ENCODE results near the gene CRELD2. TPM values are rescaled to one million over a fixed set of nuclear protein-coding genes. Genes with fewer than 3 reads are reported as not detected.
A peak's percentile ranks its signal among the peaks of the same experiment; 100 is the strongest.

Gene CRELD2
- total and polyA plus RNA-seq, 8 donors = 28.5 to 79.7 (median 34.1) TPM

DNA sequence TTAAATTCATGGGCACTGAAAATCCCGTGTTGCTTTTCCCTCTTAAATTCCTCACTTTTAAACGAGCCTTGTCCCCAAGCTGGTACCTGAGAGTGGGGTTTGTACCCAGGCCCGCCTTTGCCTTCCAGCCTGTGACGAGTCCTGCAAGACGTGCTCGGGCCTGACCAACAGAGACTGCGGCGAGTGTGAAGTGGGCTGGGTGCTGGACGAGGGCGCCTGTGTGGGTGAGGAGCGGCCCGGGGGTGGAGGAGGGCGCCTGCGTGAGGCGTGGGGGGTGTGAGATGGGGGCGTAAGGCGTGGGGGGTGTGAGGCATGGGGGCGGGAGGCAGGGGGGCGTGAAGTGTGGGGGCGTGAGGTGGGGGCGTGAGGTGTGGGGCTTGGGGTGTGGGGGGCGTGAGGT, 4.0 kb downstream of the CRELD2 start:
- peaks cover 8 to 33% of the 10 kb centered on the region in 2 donors for H3K4me1 ChIP-seq
- H3K9me3 ChIP-seq = no peaks in the 10 kb centered on the region
- H3K27ac ChIP-seq = no peak overlapping the region
- no peak for DNase-seq
- H3K4me3 ChIP-seq = no peak overlapping the region
- H3K27me3 ChIP-seq = no peaks in the 10 kb centered on the region
- H3K36me3 ChIP-seq = peaks cover 0 to 58% of the 10 kb centered on the region in 2 donors
- intact Hi-C loops (cut with DNase I) = loop anchor here in 1 of 2 donors (10.0 kb wide), 2 partner anchors 62 to 128 kb away; no protein-coding TSS in a partner anchor
- no peak for ATAC-seq
- TF ChIP-seq, protein P1, sequence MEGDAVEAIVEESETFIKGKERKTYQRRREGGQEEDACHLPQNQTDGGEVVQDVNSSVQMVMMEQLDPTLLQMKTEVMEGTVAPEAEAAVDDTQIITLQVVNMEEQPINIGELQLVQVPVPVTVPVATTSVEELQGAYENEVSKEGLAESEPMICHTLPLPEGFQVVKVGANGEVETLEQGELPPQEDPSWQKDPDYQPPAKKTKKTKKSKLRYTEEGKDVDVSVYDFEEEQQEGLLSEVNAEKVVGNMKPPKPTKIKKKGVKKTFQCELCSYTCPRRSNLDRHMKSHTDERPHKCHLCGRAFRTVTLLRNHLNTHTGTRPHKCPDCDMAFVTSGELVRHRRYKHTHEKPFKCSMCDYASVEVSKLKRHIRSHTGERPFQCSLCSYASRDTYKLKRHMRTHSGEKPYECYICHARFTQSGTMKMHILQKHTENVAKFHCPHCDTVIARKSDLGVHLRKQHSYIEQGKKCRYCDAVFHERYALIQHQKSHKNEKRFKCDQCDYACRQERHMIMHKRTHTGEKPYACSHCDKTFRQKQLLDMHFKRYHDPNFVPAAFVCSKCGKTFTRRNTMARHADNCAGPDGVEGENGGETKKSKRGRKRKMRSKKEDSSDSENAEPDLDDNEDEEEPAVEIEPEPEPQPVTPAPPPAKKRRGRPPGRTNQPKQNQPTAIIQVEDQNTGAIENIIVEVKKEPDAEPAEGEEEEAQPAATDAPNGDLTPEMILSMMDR (IDR thresholded peaks at IDR 0.05) = no peak

DNA sequence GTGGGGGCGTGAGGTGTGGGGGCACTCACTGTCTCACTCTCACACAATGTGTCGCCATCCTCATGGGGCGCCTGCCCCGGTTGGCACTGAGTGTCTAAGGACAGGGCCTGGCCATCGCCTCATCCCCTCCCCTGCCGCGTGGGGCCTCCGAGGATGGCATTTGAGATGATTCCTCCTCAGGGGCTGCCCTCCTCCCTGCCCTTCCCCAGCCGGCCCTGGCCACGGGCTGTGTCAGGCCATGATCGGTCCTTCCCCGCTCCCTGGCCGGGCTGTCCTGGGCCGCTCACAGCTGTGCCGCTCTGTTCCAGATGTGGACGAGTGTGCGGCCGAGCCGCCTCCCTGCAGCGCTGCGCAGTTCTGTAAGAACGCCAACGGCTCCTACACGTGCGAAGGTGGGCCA, 4.5 kb downstream of the CRELD2 start:
- intact Hi-C loops (cut with DNase I) = loop anchor here in 1 of 2 donors (10.0 kb wide), 2 partner anchors 62 to 128 kb away; no protein-coding TSS in a partner anchor

DNA sequence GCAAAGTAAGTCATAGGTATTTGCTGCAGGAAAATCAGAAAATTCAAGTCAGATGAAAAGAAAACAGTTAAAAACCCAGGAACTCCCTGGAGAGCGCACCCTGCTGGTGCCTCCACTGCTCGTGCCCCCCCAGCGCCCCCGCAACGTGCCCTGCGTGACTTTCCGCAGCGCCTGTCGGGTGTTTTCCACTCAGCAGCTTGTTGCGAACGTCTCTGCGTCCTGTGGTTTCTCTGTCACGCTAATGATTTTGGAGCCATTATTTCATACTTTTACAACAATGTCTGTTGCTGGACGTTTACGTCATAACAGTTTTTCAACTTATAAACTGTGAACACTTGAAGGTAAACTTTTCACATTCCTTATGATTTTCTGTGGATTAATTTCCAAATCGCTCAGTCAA, 5.0 kb downstream of the CRELD2 start:
- DNase-seq = no peak
- intact Hi-C loops (cut with DNase I) = loop anchor here in 1 of 2 donors (10.0 kb wide), 2 partner anchors 61 to 129 kb away; no protein-coding TSS in a partner anchor
- Histone ChIP-seq H3K27me3 (no peaks in the 10 kb centered on the region), H3K4me3 (no peak overlapping the region), H3K9me3 (no peaks in the 10 kb centered on the region), H3K27ac (no peak overlapping the region), H3K36me3 (peaks cover 0 to 62% of the 10 kb centered on the region in 2 donors), H3K4me1 (peaks cover 7 to 29% of the 10 kb centered on the region in 2 donors)
- TF ChIP-seq, protein P1 (IDR thresholded peaks at IDR 0.05) = no peak
- no peak for ATAC-seq

More for the DNA sequence above, 4.5 kb downstream of the CRELD2 start:
- H3K27ac ChIP-seq = no peak overlapping the region
- H3K36me3 ChIP-seq = peaks cover 0 to 62% of the 10 kb centered on the region in 2 donors
- ATAC-seq (no peak), DNase-seq (peak in 1 of 4 donors; percentile 79)
- H3K27me3 ChIP-seq = no peaks in the 10 kb centered on the region
- H3K9me3 ChIP-seq = no peaks in the 10 kb centered on the region
- H3K4me1 ChIP-seq = peaks cover 7 to 29% of the 10 kb centered on the region in 2 donors
- TF ChIP-seq, protein P1 (IDR thresholded peaks at IDR 0.05) = no peak
- no peak overlapping the region for H3K4me3 ChIP-seq

DNA sequence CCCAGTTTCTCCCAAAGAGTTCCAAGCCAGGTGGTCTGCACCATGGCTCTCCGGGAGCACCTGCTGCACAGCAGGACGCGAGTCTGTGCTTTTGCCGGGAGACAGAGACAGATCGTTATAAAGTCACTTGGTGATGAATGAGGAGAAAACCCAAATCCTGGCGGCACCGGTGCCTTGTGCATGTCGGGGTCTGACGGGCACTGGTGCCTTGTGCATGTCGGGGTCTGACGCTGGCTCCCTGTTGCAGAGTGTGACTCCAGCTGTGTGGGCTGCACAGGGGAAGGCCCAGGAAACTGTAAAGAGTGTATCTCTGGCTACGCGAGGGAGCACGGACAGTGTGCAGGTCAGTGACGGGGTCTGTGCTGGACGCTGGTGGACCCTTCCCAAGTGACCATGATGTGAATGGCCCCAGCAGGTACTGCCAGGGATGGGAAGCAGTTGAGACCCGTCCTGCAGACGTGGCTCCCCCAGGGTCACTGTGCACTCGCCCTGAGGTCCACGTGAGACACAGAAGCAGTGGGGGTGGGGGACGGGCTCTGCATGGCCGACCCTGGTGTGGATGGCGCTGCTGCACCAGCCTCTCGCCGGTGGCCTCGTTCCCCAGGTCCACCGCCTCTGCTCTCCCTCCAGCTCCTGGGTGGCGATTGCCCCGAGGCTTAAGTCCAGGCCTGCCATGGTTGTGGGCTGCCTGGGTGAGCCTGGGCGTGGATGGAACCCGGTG, 5.8 kb downstream of the CRELD2 start:
- H3K27me3 ChIP-seq = peaks cover 0 to 8% of the 10 kb centered on the region in 2 donors
- DNase-seq (peak in 1 of 4 donors; percentile 55), ATAC-seq (no peak)
- no peak overlapping the region for H3K27ac ChIP-seq
- H3K4me1 ChIP-seq = peaks cover 3 to 25% of the 10 kb centered on the region in 2 donors
- no peaks in the 10 kb centered on the region for H3K9me3 ChIP-seq
- H3K4me3 ChIP-seq = no peak overlapping the region
- TF ChIP-seq, protein P1 (IDR thresholded peaks at IDR 0.05) = no peak
- peaks cover 0 to 62% of the 10 kb centered on the region in 2 donors for H3K36me3 ChIP-seq
- intact Hi-C loops (cut with DNase I) = loop anchor here in 1 of 2 donors (10.0 kb wide), 2 partner anchors 61 to 129 kb away; no protein-coding TSS in a partner anchor

DNA sequence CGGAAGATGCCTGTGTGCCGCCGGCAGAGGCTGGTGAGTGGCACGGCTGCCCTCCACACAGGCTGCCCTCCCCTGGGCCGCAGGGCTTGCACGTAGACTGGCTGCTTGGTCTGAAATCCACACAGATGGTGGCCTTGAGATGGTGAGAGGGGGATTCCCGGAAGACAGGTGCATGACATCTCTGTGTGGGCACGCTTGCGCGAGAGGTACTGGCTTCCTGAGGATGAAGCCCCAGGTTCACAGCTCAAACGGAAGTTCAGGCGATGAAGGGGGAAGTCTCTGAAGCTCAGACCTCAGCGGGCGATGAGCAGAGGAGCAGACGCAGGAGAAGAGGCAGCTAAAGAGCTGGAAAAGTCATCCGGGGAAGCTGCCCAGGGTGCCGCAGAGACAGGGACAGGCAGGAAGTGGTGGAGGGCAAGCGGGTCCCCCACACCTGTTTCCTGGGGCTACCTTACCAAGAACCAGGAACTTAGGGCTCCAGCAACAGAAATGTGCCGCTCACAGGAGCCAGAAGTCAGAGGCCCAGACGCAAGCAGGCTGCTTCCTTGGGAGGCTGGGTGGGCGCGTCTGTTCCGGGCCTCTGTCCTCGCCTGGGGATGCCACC, 7.2 kb downstream of the CRELD2 start:
- DNase-seq (peak in 1 of 4 donors; percentile 70), ATAC-seq (no peak)
- intact Hi-C loops (cut with DNase I) = loop anchor here in 1 of 2 donors (10.0 kb wide), 2 partner anchors 59 to 131 kb away; no protein-coding TSS in a partner anchor
- Histone ChIP-seq H3K4me1 (peaks cover 4 to 27% of the 10 kb centered on the region in 2 donors), H3K27me3 (peaks cover 0 to 9% of the 10 kb centered on the region in 2 donors), H3K27ac (peak overlapping the region in 1 of 2 donors; percentile 63), H3K36me3 (peaks cover 0 to 57% of the 10 kb centered on the region in 2 donors), H3K4me3 (no peak overlapping the region), H3K9me3 (no peaks in the 10 kb centered on the region)
- TF ChIP-seq, protein P1 (IDR thresholded peaks at IDR 0.05) = no peak
